NCI-H2227 (cell line): Measurements from ENCODE around the gene WDR20.

ENCODE experiments used
- DNase-seq: peaks from one replicate; lab custom pipeline; 2025; ENCODE audit not compliant: unreplicated experiment; lab: John Stamatoyannopoulos, UW

WDR20 gene

DNA sequence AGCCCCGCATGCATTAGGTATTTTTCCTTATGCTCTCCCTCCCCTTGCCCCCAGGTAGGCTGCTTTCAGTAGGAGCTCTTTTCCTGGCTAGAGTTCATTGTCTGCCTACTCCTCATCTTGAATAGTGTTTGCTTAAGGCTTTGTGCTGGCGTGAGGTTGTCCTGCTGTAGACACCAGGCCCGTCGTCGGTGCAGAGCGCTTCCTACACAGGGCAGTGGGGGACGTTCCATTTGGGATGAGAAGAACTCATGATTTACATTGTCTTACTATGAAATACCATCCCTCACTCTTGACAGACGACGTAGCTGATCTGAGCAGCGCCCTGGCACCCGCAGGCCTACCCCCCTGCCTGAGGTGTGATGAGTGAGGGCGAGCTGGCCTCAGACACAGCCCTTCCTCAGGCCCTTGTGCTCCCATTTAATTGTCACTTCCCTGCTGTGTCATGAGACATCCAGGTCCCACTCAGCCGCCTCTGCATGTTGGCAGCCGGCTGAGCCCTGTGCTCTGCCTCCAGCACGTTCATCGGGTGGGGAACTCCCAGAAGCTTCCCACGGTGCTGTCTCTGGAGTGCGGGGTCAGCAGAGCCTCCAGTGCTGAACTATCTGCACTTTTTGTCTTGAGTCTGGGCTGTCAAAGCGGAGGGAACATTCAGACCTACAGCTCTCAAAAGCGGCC, 76.0 kb downstream of the WDR20 start:
- peak; percentile 67 for DNase-seq

DNA sequence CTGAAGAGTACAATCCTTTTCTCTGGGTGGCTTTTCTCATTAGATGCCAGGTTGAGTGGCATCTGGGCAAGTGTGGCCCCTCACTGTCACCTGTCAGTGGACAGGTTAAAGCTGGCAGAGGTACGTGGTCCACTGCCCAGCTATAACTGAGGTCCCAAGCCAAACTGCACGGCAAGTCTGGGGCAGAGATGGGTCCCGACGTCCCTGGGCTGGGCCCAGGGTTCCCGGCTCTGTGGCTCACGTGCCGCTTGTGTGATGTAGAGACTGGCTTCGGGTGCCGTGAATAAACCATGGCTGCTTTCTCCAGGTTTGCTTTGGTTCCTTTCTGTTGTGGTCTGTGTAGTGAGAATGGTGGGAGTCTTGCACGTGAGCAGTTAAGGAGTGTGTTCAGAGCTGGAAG, 77.7 kb downstream of the WDR20 start:
- no peak for DNase-seq

DNA sequence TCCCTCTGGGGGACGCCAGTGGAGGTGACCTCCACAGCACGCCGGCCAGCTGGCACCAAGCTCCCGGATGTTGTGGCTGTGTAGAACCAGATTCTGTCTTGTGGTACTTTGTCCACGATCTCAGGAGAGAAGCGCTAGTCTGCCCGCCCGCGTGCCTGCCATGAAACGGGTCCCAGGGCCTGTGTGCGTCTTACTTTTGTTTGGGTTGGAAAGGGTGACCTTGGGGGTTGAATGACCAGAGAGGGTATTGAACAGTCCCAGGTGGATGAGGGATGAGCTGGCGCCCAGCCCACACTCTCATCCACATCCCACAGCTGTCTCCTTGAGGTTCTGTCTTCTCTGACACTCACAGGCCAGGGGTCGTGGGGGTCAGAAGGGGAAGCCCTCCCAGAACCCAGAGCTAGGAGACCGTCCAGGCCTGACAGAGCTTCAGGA, 78.3 kb downstream of the WDR20 start:
- no peak for DNase-seq

DNA sequence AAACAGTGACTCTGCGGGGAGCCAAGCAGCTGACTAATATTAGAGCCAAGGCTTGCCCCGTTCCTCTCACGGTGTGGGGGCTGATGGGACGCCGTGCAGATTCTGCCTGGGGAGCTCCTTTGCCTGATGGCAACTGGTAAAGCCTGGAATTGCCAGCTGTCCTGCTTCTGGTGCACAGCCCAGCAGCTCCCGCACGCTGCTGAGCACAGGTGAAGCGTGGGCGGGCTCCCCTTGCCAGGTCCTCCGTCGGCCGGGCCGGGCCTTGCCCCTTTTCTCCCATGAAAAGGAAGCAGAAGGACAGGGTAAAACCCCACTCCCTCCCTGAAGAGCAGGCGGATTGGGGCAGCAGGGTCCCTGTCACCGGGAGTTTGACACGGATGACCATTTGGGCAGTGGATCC, 79.0 kb downstream of the WDR20 start:
- no peak for DNase-seq

DNA sequence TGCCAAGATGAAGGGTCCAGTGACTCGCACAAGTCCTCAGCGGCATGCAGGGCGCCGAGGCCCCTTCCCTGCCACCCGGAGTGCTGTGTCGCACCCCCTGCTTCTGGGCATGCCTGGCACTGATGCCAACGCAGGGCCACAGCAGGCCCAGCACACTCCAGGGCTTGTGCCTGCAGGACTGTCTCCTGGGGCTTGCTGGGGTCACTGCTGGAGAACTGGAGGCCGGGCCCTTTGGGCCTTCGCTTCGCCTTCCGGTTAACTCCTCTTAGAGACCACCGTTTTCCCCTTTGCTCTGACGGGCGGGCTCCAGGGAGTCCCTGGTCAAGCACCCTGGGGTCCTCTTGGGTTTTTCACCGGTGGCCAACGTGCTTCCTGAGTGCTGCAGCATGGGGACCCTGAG, 79.6 kb downstream of the WDR20 start:
- DNase-seq: no peak

DNA sequence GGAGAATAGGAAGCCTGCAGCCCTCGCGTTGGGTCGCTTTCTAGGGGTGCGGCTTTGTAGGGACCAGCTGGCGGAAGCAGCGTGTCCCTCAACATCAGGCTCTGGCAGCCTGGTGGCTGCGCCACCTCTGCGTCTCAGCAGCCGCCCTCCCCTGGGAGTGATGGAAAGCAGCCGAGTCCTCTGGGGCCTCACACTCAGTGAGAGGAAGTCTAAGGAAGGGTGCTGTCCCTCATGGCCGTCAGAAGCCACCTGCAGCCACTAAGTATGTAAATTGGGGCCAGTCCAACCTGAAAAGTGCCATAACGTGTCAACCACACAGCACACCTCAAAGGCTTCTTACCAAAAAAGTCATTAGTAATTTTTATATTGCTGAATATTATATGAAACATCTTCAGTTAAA, 80.3 kb downstream of the WDR20 start:
- DNase-seq: no peak

DNA sequence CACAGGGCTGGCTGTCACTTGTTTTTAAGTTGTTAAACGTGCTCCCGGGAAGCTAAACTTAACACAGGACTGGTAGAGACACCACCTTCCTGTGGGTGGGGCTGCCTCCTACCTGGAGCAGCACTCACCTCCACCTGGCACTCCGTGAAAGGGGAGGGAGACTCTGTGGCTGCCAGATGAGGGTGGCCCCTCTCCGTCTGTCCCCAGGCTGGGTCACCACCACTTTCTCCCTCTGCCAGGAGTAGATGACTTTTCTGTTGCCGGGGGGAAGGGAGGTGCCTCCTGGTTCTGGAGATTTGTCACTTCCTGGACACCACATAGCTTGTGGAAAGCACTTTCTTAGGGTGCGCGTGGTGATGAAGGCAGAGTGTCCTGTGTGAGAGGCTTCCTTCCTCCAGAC, 81.3 kb downstream of the WDR20 start:
- no peak for DNase-seq

DNA sequence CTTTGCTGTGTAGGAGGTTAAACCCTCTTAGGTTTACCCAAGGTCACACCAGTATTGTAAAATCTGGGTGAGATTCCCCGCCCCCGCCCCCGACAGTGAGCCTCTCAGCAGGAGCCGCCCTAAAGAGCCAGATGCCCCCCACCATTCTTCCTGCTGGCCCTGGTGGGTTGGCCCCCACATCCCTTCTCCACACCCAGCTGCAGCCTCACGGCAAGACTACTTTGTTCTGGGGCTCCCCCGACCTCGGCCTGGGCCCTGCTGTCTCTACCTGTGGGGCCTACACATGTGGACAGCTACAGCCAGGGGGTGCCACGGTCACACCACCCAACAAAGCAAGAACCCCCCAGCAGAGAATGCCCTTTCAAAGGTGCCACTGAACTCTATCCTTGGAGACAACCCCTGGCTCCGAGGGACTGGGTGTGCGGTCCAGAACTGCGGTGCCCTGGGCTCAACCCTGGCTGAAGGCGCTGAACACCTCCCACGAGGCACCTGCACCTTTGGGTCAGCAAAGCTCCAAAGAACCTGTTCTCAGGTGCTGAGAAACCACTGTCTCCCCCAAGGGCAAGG, 82.4 kb downstream of the WDR20 start:
- no peak for DNase-seq

DNA sequence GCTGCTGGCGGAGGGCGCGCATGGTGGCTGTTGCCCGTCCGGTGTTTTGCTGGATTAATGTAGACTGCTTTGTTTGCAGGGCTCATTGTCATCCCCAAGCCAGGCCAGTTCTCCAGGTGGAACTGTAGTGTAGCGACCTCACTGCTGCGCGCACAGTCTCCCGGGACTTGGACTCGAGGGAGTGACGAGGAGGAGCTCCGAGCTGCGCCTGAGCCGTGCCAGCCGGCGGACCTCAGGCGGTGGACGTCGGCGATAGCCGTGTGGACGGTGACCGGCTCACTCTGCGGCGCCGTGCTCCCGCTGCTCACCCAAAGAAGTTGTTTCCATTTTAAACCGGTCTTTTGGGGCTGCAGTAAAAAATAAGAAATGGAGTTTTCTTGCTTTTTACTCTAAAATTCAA, 83.1 kb downstream of the WDR20 start:
- DNase-seq: no peak

DNA sequence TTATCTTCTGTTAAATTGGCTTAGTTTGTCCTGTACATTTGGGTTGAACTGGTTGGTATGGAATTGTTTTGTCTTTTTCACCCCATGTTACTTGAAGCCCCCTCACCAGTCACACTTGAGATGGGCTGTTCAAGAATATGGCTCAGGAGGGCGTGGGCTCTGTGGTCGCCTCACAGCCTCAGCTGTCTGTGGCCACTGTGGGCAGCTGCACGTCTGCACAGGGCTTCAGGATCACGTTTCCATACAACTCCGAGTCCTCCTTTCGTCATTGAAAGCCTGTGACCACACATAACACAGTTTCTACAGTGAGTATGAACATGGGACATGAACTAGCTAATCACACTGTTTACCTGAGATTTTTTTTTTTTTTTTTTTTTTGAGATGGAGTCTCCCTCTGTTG, 84.0 kb downstream of the WDR20 start:
- no peak for DNase-seq

DNA sequence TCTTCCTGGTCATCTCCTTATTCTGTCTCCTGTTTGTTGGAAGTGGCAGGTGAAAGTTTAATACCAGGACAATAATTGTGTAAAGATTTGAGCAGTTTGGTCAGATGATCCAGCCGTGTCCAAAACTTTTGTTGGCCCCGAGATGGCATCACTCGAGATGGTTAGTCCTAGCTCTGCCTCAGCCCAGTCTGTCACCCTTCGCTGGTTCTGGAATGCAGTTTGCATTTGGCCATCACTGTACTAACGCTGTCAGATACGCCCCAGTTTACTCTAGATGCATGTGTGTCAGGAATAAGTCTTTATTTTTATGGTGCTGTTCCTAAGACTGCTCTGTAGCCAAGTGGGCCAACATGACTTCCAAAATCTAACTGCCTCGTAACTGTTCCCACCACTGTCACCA, 85.7 kb downstream of the WDR20 start:
- no peak for DNase-seq

DNA sequence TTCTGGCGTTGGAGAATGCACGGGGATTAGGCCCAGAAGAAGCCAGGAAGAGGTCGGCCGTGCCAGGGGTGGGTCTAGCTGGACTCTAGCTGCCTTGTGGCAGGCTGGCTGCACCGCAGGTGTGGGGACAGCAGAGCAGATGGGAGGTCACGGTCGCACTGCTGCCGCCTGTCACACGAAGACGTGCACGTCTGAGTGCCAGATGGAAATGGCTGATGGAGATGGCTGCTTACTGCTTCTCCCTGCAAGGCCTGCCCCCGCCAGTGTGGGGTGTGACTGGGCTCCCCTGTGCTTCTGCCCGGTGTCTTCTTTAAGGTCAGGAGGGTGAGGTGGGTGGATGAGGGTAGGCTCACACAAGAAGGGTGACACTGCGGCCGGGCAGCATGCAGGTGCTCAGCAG, 86.2 kb downstream of the WDR20 start:
- no peak for DNase-seq

DNA sequence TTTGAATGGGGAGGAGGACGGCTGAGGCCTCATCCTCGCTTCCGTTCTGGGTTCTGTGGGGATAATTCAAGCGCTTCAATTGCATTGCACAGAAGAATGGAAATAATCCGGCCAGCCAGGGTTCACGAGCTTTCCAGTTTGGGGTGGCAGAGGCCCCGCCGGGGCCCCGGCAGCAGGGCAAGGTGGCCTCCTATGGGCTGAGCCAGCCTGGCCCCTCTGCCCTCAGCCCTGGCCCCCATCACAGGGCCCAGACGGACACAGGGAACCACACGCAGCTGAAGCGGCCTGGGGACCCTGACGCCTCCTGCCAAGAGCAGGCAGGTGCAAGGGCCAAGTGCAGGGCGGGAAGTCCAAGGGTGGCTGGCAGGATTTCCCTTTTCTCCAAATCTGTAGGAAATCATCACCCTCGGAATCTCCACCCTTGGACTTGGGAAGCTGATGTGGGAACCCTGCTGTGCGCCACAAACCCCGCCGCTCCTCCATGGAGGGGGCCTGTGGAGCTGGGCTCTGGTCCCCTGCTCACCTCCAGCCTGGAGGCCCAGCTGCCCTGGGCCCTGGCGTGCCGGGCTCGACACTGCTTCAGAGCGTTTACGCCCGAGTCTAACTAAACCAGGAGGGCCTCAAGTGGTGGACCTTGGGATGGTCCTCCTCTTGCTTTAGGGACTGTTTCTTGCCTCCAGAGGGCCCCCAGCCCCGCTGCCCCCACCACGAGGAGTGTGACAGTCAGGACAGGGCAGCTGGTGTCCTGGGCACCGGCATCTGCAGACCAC, 86.8 kb downstream of the WDR20 start:
- no peak for DNase-seq

DNA sequence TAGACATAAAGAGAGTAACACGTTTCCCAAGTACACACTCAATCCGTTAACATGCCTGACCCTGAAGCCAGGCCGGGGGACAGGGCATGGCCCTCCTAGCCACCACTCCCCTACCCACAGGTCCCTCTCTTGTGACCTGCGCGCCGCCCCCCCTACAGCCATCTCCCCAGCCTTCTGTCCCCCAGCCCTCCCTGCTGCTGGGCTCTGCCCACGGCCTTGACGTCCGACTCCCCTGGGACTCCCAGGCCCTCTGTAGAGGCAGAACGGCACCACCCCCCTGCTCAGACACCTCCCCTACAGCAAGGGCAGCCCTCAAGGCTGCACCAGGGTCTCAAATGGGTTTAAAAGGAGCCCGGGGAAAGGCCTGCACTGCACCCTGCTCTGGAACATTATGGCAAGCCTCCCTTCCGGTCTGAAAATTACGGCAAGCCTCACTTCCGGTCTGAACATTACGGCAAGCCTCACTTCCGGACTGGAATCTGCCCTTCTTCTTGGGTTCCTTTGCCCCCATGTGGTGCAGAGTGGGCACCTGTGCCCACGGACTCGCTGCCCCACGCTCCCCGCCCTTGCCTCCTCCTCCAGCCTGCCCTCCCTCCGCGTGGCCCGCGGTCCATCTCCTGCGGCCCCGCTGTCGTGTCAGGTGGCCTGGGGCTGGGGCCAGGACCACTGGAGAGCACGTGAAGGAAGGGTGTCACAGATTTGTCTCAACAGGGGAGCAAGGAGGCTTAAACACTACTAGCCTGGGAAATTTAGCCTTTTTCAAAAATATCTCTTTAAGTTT, 87.7 kb downstream of the WDR20 start:
- no peak for DNase-seq

DNA sequence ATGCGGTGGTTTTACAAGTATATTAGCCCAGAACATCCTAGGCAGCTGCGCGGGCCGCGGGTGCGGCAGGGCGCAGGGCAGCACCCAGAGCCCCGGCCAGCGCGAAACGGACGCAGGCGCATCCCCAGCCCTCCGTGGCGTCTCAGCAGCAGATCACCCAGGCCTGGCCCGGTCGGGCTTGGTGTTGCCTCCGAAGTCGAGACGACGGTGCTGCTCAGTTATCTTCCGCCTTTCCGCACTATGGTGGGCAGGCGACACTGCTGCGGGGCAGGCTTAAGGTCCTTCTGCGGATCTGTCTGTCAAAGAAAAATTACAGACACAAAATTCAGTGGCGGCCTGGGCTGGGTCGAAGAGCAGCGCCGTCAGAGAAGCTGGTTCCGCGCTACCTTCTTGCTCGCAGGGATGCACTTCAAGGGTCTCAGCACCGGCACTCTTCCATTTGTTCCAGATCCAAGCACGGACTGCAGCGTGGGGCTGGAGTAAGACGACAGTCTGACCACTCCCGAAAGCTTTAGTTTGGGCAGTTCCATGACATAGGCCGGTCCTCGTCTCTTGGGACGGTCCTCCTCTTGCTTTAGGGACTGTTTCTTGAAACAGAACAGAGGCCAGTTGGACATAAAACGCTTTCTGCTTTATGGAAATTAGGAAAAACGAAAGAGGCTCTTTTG, 89.5 kb downstream of the WDR20 start:
- no peak for DNase-seq

DNA sequence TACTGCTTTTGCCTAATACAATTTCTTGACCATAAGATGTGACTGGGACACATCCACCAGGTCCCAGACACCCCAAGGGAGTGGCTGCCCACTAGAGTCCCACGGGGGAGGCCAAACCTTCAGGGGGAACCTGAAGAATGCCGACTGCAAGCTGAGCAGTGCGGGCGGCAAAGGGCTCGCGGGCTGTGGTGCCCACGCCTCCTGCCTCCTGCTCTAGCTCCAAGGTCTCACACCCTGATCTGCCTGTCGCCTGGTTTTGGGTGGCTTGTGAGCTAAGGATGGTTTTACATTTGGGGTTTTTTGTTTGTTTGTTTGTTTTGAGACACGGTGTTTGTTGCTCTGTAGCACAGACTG, 90.0 kb downstream of the WDR20 start:
- DNase-seq: no peak

DNA sequence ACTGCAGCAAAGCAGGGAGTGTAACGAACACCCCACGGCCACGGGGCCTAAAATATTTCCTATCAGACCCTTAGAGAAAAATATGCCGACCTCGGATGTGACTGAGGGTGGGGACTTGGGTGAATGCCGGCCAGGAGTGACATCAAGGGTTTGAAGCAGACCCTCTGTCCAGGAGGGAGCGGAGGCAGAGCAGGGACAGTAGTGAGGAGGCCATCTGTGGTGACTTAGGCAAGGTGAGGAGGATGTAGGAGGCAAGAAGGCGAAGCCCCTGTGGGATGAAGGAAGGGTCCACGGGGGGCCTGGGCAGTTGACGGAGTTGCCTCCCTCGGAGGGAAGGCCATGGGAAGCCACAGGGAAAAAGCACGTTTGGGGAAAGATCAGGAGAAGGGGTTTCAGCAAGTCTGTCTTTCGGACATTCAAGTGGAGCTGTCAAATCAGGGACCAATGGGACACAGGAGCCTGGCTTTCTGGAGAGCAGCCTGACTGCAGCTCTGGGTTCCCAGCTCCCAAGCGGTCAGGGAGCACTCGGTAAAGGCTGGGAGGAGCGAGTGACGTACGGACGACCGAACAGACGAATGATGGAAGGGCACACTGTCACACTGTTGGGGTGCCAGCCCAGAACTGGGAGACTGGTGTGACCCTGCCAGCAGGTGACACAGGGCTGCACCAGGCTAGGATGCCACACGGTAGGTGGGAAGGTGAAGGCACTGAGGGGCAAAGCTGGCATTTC, 90.9 kb downstream of the WDR20 start:
- DNase-seq: no peak

DNA sequence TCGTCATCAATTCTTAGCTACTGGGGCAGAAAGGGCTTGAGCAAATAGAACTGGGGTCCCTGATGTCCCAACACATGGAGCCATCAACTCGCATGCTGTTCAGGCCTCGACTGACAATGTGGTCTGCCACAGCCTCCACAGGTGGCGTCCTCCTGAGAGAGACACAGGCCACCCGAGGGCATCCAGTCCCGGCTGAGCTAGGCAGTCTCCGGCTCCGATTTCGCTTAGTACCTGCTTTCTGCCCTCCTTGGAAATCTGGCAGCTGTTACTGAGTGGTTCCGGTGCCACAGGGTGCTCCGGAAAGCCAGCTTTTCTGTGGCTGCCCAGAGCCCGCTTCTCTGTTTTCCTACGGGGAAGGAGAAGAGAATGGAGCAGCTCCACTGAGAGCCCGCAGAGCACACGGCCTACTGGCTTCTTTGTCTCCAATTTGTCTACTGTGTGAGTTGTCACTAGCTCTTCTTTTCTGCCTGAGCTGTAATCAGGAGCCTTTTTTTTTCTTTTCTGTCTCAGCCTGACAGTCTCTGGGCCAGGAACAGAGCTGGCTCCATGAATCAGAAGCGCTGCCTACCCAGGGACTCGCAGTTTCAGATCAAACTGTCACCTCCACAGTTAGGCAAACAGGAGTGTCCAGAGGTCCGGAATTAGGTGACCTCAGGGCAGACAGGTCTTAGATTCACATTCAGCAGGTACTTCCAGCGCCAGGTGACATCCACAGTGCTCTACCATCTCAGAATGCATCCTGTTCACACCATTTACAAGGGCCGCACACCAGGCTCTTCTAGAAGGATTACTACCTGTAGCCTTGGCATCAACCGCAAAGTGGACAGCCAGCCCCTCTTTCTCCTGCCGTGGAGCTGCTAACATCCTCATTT, 92.0 kb downstream of the WDR20 start:
- DNase-seq: no peak

DNA sequence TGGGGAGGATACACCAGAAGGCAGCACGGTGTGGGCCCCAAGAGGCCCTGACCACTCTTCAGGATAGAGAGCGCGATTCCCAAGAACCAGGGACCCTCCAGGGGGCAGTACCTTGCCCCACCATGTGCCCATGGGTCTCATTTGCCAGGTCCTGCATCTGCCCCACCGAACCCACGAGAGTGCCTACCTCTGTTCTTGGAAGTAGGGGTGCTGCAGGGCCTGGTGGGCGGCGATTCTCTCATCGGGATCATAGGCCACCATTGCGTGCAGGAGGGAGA, 92.6 kb downstream of the WDR20 start:
- no peak for DNase-seq

DNA sequence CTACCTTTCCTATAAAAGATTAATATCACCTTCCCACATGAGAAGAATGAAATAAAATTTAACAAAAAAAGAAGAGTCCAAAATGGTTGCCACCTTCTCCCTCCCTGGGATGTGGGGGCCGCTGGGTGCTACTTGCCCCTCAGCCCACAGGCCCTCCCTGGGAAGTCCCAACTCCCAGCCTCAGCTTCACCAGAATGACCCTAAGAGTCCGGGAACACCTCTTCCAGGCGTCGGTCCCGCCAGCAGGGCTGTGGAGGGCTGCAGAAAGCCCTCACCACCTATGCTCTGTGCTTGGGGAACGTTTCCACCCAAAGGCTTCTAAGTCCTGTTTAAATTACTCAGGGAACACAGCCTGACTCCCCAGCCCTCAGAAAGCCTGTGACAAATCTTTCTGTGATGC, 93.4 kb downstream of the WDR20 start:
- DNase-seq: no peak
